Muscle of arm (tissue), 12 donors: ENCODE results near the gene ARSG. TPM values are rescaled to one million over a fixed set of nuclear protein-coding genes. Genes with fewer than 3 reads are reported as not detected.
"Not testable (repeated sequence)": the region's sequence is repeated elsewhere in the genome, so short reads cannot be mapped to it uniquely, and the experiment has no call there.

Experiments used
- DNase-seq: peaks from one replicate; pipeline ENCODE4 v3.0.0-alpha.2; 2013
- polyA plus RNA-seq, 12 donors: library from polyadenylated mRNA; unstranded; fragments of 120-200 nt; gene quantifications; one replicate each; pipeline ENCODE4 v1.2.1, GENCODE V29; 2013; ENCODE audit not compliant: insufficient read length in 12 of 12

ARSG gene
- polyA plus RNA-seq, 12 donors = 2.7 to 9.6 (median 3.4) TPM; not detected in 1

- no peak for DNase-seq
Measured at GRCh38 chr17:68327823-68328557, 36.7 kb downstream of the ARSG start.

- no peak for DNase-seq
Measured at GRCh38 chr17:68328676-68329075, 37.4 kb downstream of the ARSG start.

- no peak for DNase-seq
Measured at GRCh38 chr17:68329331-68329730, 38.0 kb downstream of the ARSG start.

GRCh38 chr17:68331932-68332331 is 40.6 kb downstream of the ARSG start:
- not testable (repeated sequence) for DNase-seq

- DNase-seq = no peak
Measured at GRCh38 chr17:68334393-68334792, 43.1 kb downstream of the ARSG start.

GRCh38 chr17:68341482-68341881 is 50.2 kb downstream of the ARSG start:
- no peak for DNase-seq

GRCh38 chr17:68343976-68344375 is 52.7 kb downstream of the ARSG start:
- DNase-seq = no peak

- DNase-seq = no peak
Measured at GRCh38 chr17:68344701-68345136, 53.4 kb downstream of the ARSG start.

GRCh38 chr17:68346448-68346847 is 55.2 kb downstream of the ARSG start:
- DNase-seq = no peak

GRCh38 chr17:68347380-68347779 is 56.1 kb downstream of the ARSG start:
- DNase-seq = no peak

GRCh38 chr17:68349157-68349556 is 57.9 kb downstream of the ARSG start:
- DNase-seq = no peak

GRCh38 chr17:68351395-68351794 is 60.1 kb downstream of the ARSG start:
- DNase-seq = no peak

- DNase-seq = no peak
Measured at GRCh38 chr17:68352041-68352440, 60.7 kb downstream of the ARSG start.

- DNase-seq = not testable (repeated sequence)
Measured at GRCh38 chr17:68352671-68353070, 61.4 kb downstream of the ARSG start.

GRCh38 chr17:68353111-68353521 is 61.8 kb downstream of the ARSG start:
- DNase-seq = no peak

- not testable (repeated sequence) for DNase-seq
Measured at GRCh38 chr17:68354311-68354710, 63.0 kb downstream of the ARSG start.

GRCh38 chr17:68355108-68355507 is 63.8 kb downstream of the ARSG start:
- not testable (repeated sequence) for DNase-seq

GRCh38 chr17:68356520-68356919 is 65.2 kb downstream of the ARSG start:
- no peak for DNase-seq

GRCh38 chr17:68356949-68357455 is 65.7 kb downstream of the ARSG start:
- no peak for DNase-seq

- no peak for DNase-seq
Measured at GRCh38 chr17:68357886-68358285, 66.6 kb downstream of the ARSG start.

- DNase-seq = no peak
Measured at GRCh38 chr17:68359791-68360535, 68.7 kb downstream of the ARSG start.

GRCh38 chr17:68365469-68365868 is 74.2 kb downstream of the ARSG start:
- no peak for DNase-seq

GRCh38 chr17:68368387-68368786 is 77.1 kb downstream of the ARSG start:
- DNase-seq = no peak
